ENCODE measurements around the gene CALD1. TPM values are rescaled to one million over a fixed set of nuclear protein-coding genes. Genes with fewer than 3 reads are reported as not detected.

CALD1 gene
- total RNA-seq, 4 donors from 2014 or later: 1,513 to 2,575 (median 1,808) TPM

- Histone ChIP-seq H3K27me3 (no peaks in the 10 kb centered on the region), H3K27ac (peak overlapping the region; percentile 8 to 25 (median 14)), H3K9me3 (no peaks in the 10 kb centered on the region), H3K4me3 (no peak overlapping the region), H3K4me1 (peaks cover 18 to 79% (median 35%) of the 10 kb centered on the region in 3 donors), H3K36me3 (peaks cover 0 to 23% of the 10 kb centered on the region in 2 donors)
- 91% methylated on average over 3 to 4 of the region's 4 CpGs for WGBS, 2 donors (ENCODE audit: low coverage in 1 of 2)
- no peak for ATAC-seq
- no peak for TF ChIP-seq POLR2A (IDR thresholded peaks at IDR 0.05)
- no peak for TF ChIP-seq EP300 (IDR thresholded peaks at IDR 0.05)
- no peak for TF ChIP-seq POLR2AphosphoS5 (IDR thresholded peaks at IDR 0.05)
- TF ChIP-seq CTCF (IDR thresholded peaks at IDR 0.05): no peak
Measured at GRCh38 chr7:134806197-134806596, 26.8 kb downstream of the CALD1 start.

GRCh38 chr7:134809616-134810015 lies 30.2 kb downstream of the CALD1 start:
- H3K4me1 ChIP-seq: peaks cover 21 to 97% (median 53%) of the 10 kb centered on the region in 3 donors
- TF ChIP-seq CTCF (IDR thresholded peaks at IDR 0.05): no peak
- TF ChIP-seq POLR2AphosphoS5 (IDR thresholded peaks at IDR 0.05): no peak
- TF ChIP-seq POLR2A (IDR thresholded peaks at IDR 0.05): no peak
- no peak for TF ChIP-seq EP300 (IDR thresholded peaks at IDR 0.05)
- 24 to 38% methylated on average over 1 of the region's 1 CpG for WGBS, 2 donors (ENCODE audit: low coverage in 1 of 2)
- no peak overlapping the region for H3K4me3 ChIP-seq
- H3K27me3 ChIP-seq: no peaks in the 10 kb centered on the region
- H3K36me3 ChIP-seq: peaks cover 0 to 11% of the 10 kb centered on the region in 2 donors
- ATAC-seq: no peak
- H3K9me3 ChIP-seq: no peaks in the 10 kb centered on the region
- peak overlapping the region; percentile 53 to 71 (median 62) for H3K27ac ChIP-seq

GRCh38 chr7:134811765-134812164 lies 32.3 kb downstream of the CALD1 start:
- peak overlapping the region; percentile 65 to 71 (median 68) for H3K27ac ChIP-seq
- peaks cover 19 to 99% (median 51%) of the 10 kb centered on the region in 3 donors for H3K4me1 ChIP-seq
- H3K36me3 ChIP-seq: peaks cover 0 to 11% of the 10 kb centered on the region in 2 donors
- H3K9me3 ChIP-seq: no peaks in the 10 kb centered on the region
- WGBS, 2 donors (ENCODE audit: low coverage in 1 of 2): 5 to 6% methylated on average over 3 of the region's 3 CpGs
- TF ChIP-seq EP300 (IDR thresholded peaks at IDR 0.05) (no peak), CTCF (IDR thresholded peaks at IDR 0.05) (no peak), POLR2A (IDR thresholded peaks at IDR 0.05) (no peak), POLR2AphosphoS5 (IDR thresholded peaks at IDR 0.05) (peak; percentile 31)
- no peaks in the 10 kb centered on the region for H3K27me3 ChIP-seq
- no peak for ATAC-seq
- H3K4me3 ChIP-seq: no peak overlapping the region

DNA sequence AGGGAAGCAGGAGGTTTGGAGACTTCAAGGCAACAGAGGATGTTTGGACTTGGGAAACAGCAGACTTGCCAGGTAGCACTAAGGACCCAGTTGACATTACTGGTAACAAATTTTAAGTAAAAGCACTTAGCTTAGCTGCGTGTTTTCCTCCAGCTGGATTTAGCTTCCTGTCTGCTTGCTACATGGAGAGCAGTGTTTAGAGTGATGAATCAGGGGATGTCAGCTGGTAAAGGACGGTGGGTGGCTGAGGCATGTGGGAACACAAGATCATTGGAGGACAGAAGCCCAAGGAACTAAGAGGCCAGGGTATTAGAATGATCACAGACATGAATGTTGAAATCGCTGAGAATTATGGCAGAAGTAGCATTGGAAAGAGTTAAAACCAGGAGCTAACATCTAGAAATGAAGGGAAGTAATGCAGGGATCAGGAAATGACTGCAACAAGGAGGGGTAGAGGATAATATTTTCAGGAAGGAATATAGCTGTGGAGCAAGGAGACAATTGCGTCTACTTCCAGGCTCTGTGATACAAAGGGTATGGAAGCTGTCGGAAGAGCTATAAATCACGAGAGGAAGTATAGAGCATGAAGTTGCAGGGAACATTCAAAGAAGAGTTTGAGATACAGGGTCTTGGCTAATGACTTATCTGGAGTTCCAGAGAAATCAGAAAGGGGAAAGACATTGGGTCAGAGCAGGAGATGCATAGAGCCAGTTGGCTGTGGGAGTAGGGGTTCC lies 34.4 kb downstream of the CALD1 start:
- ATAC-seq: no peak
- peaks cover 10 to 98% (median 41%) of the 10 kb centered on the region in 3 donors for H3K4me1 ChIP-seq

More for the DNA sequence above, 34.4 kb downstream of the CALD1 start:
- peaks cover 0 to 11% of the 10 kb centered on the region in 2 donors for H3K36me3 ChIP-seq
- TF ChIP-seq CTCF (IDR thresholded peaks at IDR 0.05) (no peak), POLR2AphosphoS5 (IDR thresholded peaks at IDR 0.05) (peak; percentile 71)
- WGBS, 2 donors (ENCODE audit: low coverage in 1 of 2): 49 to 73% methylated on average over 5 to 6 of the region's 6 CpGs
- H3K27me3 ChIP-seq: no peaks in the 10 kb centered on the region
- H3K4me3 ChIP-seq: no peak overlapping the region
- H3K9me3 ChIP-seq: no peaks in the 10 kb centered on the region
- peak overlapping the region; percentile 50 to 69 (median 62) for H3K27ac ChIP-seq
